ENCODE results near the gene RNASE8.

RNASE8 gene

DNA sequence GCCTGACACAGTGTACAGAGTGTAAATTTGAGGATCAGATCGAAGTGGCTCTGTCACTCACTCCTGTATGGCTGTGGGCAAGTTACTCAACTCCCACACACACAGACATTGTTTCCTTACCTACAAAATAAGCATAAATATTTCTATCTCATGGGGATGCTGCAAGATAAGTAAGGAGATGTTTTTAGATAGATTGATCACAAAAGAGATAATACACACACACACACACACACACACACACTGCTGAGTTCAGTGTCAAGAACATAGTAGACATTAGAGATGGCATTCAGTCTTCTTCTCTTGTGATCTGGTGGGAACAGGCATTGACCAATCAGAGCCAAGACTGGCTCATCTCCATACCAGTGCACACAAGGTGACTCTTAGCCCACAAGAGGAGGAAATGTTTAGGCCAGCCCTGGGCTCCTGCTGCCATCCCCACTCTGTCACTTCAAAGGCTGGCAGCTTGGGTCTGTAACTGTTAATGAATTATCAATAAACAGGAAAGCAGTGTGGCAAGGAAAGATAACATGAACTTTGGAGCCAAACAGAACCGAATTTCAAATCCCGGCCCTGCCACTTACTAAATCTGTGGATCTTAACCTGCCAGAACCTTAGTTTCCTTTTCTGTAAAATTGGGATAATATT is 3.4 kb upstream of the RNASE8 start:
- DNase-seq = no peak

DNA sequence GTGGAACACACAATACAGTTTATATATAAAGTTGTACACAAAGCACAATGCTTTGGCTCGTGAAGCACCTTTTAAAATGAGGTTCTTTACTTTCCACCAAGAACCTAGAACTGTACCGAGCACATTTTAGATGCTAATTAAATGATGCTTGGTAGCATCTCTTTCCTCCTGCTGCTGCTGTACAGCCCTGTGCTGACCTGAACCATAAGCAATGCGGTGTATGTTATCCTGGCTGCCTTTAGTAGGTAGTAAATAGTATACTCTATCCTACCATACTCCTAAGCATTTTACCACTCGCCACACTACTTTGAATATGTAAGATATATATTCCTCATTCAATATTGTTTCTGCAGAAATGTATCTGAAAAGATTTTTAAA is 2.9 kb upstream of the RNASE8 start:
- no peak for DNase-seq

DNA sequence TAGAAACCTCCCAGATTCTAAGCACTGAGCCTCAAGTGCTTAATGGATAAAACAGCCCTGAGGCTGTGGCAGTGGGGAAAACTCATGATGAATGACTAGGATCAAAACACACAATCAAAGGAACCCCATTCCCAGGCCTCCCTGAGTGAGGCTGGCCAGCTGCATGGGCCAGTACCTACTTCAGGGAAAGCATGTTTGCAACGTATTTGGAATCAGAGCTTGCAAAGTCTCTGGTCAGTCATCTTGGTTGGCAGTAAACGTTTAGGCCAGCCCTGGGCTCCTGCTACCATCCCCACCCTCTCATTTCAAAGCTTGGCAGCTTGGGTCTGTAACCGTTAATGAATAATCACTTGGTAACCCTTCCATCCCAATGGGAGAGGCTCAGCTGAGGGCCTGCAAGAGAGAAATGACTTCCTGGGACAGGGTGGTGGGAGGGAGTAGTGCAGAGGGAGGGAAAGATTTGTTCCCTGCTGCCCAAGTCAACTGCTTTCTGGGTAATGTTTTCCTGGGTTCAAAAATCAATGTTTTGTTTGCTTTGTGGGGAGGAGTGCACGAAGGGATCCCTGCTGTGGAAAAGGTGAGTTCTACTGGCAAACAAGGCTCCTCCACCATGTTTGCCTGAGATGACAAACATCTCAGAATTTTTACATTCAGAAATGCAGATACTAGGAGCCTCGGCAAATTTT is 2.0 kb upstream of the RNASE8 start:
- no peak for DNase-seq

DNA sequence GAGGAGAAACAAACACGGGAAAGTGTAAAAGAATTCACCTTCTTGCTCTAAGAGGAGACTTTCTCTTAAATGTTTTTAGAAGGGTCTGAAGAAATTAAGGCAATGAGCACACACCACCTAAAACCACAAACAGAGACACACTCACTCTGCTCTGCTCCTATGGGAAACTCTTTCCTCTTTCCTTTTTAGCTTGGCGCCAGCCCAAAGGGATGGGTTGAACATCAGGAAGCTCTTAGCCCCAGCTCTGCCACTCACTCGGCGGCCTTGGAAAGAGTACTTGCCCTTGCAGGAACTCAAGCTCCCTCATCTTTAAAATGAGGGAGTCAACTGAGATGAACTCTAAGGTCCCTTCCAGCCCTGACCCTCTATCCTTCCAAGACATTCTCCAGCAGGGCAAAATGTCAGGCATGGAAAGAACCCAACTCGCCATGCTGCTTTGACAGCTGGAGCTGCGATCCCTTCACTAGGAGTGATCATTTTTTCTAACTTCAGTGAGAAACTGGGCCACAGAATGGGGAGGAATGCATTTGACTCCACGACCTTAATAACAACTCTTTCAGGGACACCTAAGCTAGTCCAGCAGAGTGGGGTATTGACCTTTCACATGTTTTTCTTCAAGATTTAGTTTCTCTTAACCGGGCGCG is 980 bp upstream of the RNASE8 start:
- DNase-seq = peak; percentile 6

- DNase-seq = no peak
Observed at GRCh38 chr14:21058903-21059302, 1.3 kb downstream of the RNASE8 start.

DNA sequence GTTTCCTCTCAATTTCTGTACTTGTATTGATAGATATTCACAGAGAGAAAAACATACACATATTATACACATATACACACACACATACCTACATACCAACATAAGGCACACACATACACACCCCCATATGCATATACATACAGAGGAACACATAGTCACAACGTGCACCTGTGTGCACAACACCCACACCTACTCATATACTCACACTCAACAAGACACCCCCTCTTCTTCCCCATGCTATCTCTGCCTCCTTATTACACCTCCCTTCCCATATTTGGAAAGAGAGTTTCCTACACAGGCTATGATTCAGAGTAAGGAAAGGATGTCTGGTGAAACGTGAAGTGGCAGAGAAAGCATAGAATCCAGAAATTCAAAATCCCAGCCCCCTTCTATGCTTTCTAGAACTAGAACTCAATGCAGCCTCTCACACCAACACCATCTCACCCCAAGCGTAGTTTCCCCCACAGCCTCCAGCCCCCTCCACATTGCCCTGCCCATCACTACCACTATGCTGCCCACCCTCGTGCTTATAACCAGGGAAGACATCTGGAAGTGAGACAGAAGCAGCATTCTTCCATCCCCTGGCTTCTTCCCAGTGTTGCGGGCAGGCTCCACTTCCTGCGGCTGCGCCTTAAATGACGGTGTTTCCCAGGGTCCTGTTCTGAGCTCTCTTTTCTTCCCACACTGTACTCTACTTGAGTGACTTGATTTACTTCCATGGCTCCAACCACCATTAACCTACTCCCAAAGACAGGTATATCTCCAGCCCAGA is 2.4 kb downstream of the RNASE8 start:
- DNase-seq = no peak

- DNase-seq = no peak
Observed at GRCh38 chr14:21060614-21061346, 3.2 kb downstream of the RNASE8 start.

GRCh38 chr14:21061347-21061668 is 3.7 kb downstream of the RNASE8 start:
- no peak for DNase-seq

- DNase-seq = no peak
Observed at GRCh38 chr14:21063479-21063878, 5.9 kb downstream of the RNASE8 start.

- DNase-seq = peak; percentile 60
Observed at GRCh38 chr14:21066882-21067502, 9.4 kb downstream of the RNASE8 start.

DNA sequence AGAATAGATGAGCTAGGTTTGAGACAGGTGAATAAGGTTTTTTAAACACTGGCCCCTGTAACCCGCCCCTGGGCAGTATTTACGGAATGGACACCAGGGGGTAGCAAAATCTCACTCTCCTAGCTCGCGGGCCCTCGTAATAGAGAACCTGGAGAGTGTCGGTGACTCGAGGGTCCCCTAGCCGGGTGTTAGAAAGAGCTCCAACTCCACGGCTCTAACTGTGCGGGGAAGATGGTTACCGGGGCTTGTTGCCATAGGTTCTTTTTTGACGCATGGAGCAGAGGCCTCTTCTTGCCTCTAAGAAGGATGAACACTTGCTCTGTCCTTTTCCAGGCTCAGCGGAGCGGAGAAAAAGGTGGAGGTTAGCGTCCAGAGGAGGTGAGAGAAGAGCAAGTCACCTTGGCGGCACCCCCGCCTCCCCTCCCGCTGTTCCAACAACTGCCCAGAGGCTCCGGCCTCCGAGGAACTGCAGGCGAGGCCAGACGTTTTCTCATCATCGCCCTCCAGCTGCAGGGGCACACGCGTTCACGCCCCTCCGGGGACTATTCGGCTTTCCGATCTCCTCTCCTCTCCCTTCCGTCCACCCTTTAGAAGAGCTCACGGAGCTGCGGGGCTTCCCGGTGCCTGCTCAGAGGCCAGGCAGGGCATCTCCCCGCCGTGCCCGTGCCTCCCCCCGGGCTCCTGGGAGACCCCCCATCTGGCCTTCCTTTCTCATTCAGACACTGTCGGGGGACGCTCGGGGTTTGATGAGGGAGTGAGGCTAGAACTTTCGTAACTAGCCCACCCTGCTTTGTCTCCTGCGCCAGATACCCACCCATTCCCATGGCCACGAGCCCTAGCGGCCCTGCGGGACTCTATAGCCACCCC is 11.1 kb downstream of the RNASE8 start:
- peak; percentile 77 for DNase-seq

- DNase-seq = peak; percentile 54
Observed at GRCh38 chr14:21069388-21070082, 11.9 kb downstream of the RNASE8 start.

DNA sequence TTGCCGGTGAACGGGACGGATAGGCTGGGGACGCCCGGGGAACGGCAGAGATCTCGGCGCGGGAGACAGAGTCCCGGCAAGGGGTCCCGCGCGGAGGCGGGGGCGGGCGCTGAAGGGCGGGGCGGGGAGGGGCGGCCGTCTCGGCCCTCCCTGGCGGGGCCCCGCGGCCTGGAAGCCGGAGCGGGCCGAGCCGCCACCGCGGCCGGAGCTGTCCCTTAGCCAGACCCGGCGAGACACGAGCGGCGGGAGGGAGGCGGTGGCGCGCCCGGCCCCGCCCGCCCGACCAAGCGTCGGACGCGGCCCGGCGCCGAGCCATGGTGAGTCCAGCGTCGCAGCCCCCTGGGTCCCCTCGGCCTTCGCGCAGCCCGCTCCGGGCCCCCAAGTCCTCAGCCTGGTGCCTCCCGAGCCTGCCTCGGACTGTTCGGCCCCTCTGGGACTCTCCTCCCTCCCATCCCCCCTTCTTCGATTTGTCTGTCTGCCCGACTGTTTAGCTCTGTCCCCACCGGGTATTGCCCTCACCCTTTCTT is 12.5 kb downstream of the RNASE8 start, which contains the start of gene ARHGEF40:
Gene ARHGEF40, plus strand, starts transcription at position 222 of the 527 bp plus-strand sequence. Its CDS starts 93 bp downstream, at position 315.
- DNase-seq = peak; percentile 54

- DNase-seq = peak; percentile 65
Observed at GRCh38 chr14:21070610-21071224, 13.1 kb downstream of the RNASE8 start.

GRCh38 chr14:21071225-21072030 is 13.8 kb downstream of the RNASE8 start:
- DNase-seq = peak; percentile 96

DNA sequence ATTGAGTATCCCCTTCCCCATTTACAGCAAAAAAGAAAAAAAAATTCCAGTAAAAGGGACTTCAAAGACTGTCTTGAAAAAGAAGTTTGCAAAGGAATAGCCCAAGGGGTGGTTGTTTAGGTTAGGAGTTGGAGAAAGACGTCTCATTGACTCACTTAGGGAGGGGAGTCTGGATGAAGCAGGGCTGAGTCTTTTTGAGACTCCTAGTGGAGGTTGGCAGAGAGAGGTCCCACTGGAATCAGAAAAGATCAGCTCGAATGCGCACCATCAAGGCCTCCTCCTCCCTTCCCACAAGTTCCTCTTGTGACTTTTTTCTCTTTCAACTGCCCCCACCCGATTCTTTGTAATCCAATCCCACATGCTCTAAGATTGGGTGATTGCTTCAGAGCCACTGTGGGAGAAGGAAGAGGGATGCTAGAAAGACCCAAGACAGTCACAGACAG is 14.4 kb downstream of the RNASE8 start:
- DNase-seq = no peak

DNA sequence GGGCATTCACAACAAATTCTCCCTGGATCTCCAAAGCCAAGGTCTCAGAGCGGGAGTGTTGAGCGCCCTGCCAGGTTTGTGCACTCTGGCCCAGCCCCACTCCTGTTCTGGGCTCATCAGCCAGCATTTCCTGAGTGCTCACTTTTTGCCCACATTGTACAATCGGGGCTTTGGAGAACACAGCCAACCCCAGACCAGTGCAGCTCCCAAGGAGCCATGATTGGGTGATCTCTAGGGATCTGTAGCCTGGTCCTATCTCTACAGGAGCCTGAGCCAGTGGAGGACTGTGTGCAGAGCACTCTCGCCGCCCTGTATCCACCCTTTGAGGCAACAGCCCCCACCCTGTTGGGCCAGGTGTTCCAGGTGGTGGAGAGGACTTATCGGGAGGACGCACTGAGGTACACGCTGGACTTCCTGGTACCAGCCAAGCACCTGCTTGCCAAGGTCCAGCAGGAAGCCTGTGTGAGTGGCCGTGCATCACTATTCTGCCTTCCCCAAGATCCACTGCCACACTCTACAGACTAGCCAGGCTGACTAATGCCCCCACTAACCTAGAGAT is 15.2 kb downstream of the RNASE8 start:
- no peak for DNase-seq

GRCh38 chr14:21073921-21074320 is 16.3 kb downstream of the RNASE8 start:
- no peak for DNase-seq

Data from NCI-H69 (cell line).